HG02973 (cell line): Measurements from ENCODE around the gene RFPL3.

ENCODE experiments used
- ATAC-seq: cut with Tn5 transposase; IDR thresholded peaks from one replicate; pipeline ENCODE4 v1.9.1; 2021; ENCODE audit warnings: moderate library complexity; ENCODE audit not compliant: unreplicated experiment

Gene RFPL3

DNA sequence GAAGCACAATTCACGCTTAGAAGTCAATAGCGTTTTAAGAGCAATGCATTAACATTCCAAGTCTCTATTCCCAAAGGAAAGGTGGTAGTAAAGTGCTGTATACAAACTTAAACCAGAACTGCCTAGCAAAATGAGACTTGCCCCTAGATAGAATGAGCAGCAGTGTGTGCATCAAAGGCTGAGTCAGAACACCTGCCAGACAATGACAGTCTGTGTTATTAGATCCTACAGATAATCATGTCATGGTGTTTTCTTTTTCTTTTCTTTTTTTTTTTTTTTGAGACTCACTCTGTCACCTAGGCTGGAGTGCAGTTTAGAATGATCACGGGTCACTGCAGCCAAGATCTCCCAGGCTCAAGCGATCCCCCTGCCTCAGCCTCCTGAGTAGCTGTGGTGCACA lies 52.8 kb downstream of the RFPL3 start:
- no peak for ATAC-seq
